ENCODE results near the gene USF2.

GRCh38 chr19:35318679-35319448 is 50.1 kb downstream of the USF2 start:
- TF ChIP-seq CTCF (IDR thresholded peaks at IDR 0.05; ENCODE audit: control extremely low read depth in 1 of 3, insufficient read depth in 1 of 3, low read depth in 1 of 3, low read length in 3 of 3) (no peak), ATF2 (IDR thresholded peaks at IDR 0.05; ENCODE audit: low read length) (no peak), ASH2L (IDR thresholded peaks at IDR 0.05; ENCODE audit: low read length) (no peak), USF2 (IDR thresholded peaks at IDR 0.05; ENCODE audit: low read length) (no peak), CBX8 (IDR thresholded peaks at IDR 0.05; ENCODE audit: borderline replicate concordance, low read depth, low read length) (no peak), BRCA1 (IDR thresholded peaks at IDR 0.05; ENCODE audit: low read depth, low read length) (no peak)

Data from H1 (cell line).